ENCODE results near the gene SGK2.
"Not testable (repeated sequence)": the region's sequence is repeated elsewhere in the genome, so short reads cannot be mapped to it uniquely, and the experiment has no call there.

SGK2 gene

GRCh38 chr20:43603124-43603523, 44.3 kb downstream of the SGK2 start:
- no peak for DNase-seq (ENCODE audit: low read depth)

- no peak for DNase-seq (ENCODE audit: low read depth)
These were observed 46.9 kb downstream of the SGK2 start for GRCh38 chr20:43605715-43606114.

GRCh38 chr20:43607278-43607677, 48.5 kb downstream of the SGK2 start:
- DNase-seq (ENCODE audit: low read depth) = not testable (repeated sequence)

GRCh38 chr20:43631598-43631997, 72.8 kb downstream of the SGK2 start:
- DNase-seq (ENCODE audit: low read depth) = no peak

Measured in HS-27A (cell line).